MV-4-11 (cell line): ENCODE measurements around the gene SERINC1.

Experiments used
- DNase-seq: peaks from one replicate; lab custom pipeline; 2025; lab: John Stamatoyannopoulos, UW

SERINC1 gene

GRCh38 chr6:122432816-122433215 lies 38.8 kb downstream of the SERINC1 start:
- no peak for DNase-seq

GRCh38 chr6:122431780-122432179 lies 39.8 kb downstream of the SERINC1 start:
- no peak for DNase-seq

- no peak for DNase-seq
Measured at GRCh38 chr6:122429323-122429722, 42.3 kb downstream of the SERINC1 start.

GRCh38 chr6:122428781-122429180 lies 42.8 kb downstream of the SERINC1 start:
- DNase-seq, result no peak

GRCh38 chr6:122426597-122426996 lies 45.0 kb downstream of the SERINC1 start:
- no peak for DNase-seq

- no peak for DNase-seq
Measured at GRCh38 chr6:122423734-122424133, 47.9 kb downstream of the SERINC1 start.

GRCh38 chr6:122422614-122423267 lies 48.9 kb downstream of the SERINC1 start:
- no peak for DNase-seq

- DNase-seq, result no peak
Measured at GRCh38 chr6:122422003-122422402, 49.6 kb downstream of the SERINC1 start.

GRCh38 chr6:122416825-122417224 lies 54.8 kb downstream of the SERINC1 start:
- no peak for DNase-seq

GRCh38 chr6:122412001-122412400 lies 59.6 kb downstream of the SERINC1 start:
- peak; percentile 82 for DNase-seq

- no peak for DNase-seq
Measured at GRCh38 chr6:122408702-122409458, 62.7 kb downstream of the SERINC1 start.

- no peak for DNase-seq
Measured at GRCh38 chr6:122408240-122408639, 63.4 kb downstream of the SERINC1 start.

- no peak for DNase-seq
Measured at GRCh38 chr6:122407712-122408111, 63.9 kb downstream of the SERINC1 start.

- DNase-seq, result no peak
Measured at GRCh38 chr6:122406187-122406586, 65.4 kb downstream of the SERINC1 start.

- DNase-seq, result no peak
Measured at GRCh38 chr6:122405417-122405816, 66.2 kb downstream of the SERINC1 start.

GRCh38 chr6:122404444-122404843 lies 67.2 kb downstream of the SERINC1 start:
- no peak for DNase-seq

GRCh38 chr6:122401104-122401503 lies 70.5 kb downstream of the SERINC1 start:
- DNase-seq, result no peak

- DNase-seq, result no peak
Measured at GRCh38 chr6:122400462-122401089, 71.0 kb downstream of the SERINC1 start.

- no peak for DNase-seq
Measured at GRCh38 chr6:122400121-122400450, 71.5 kb downstream of the SERINC1 start.

- peak; percentile 97 for DNase-seq
Measured at GRCh38 chr6:122399348-122400120, 72.1 kb downstream of the SERINC1 start, which contains the start of gene HSF2. TSS of gene HSF2 (plus strand) at chr6:122399652. CDS start at chr6:122399738, 86 bp downstream.

GRCh38 chr6:122399055-122399347 lies 72.6 kb downstream of the SERINC1 start:
- DNase-seq, result no peak

- DNase-seq, result no peak
Measured at GRCh38 chr6:122394016-122394415, 77.6 kb downstream of the SERINC1 start.
